A673 (cell line): ENCODE results near the gene ATRNL1.

ENCODE experiments used
- CTCF ChIP-seq: fragments of 300-800, 200-600 bp; sonication (generic); conservative IDR thresholded peaks from 2 replicates; pipeline ENCODE4 v1.5.1; 2017; ENCODE audit warnings: low read depth, mild to moderate bottlenecking, antibody characterized with exemption, low read length, moderate library complexity, mixed read lengths
- EZH2 ChIP-seq: fragments of 200-600 bp; sonication (generic); IDR thresholded peaks from 2 replicates; pipeline ENCODE4 v1.6.1; 2017; ENCODE audit warnings: borderline replicate concordance, low read depth, mild to moderate bottlenecking, mixed read lengths, antibody characterized with exemption, low read length; ENCODE audit not compliant: poor library complexity, severe bottlenecking

- TF ChIP-seq CTCF (no peak), EZH2 (no peak)
Measured at GRCh38 chr10:115977855-115978254, 884.7 kb downstream of the ATRNL1 start.
